Central memory CD4-positive, alpha-beta T cell (primary cell): ENCODE results near the gene ADARB1.

Experiments used
- DNase-seq: peaks from one replicate; pipeline ENCODE4 v3.0.0; 2022

Gene ADARB1

DNA sequence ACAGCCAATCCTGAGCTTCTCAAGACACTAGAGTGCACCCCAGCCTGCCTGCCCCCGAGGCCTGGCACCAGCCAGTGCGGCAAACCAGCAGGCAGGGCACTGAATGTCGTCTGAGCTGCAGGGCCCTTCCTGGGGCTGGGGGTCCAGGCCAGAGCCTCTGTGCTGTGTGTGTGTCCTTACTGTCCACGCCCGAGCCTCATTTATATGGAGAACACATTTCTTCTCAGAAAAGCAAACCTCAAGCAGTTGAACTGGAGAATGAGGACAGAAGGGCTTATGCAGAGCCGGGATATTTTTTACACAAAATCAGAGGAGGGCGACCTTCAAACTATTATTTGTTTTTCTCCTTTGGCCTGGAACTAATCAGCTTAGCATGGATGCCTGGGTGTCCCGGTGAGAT lies 160.6 kb downstream of the ADARB1 start:
- no peak for DNase-seq

DNA sequence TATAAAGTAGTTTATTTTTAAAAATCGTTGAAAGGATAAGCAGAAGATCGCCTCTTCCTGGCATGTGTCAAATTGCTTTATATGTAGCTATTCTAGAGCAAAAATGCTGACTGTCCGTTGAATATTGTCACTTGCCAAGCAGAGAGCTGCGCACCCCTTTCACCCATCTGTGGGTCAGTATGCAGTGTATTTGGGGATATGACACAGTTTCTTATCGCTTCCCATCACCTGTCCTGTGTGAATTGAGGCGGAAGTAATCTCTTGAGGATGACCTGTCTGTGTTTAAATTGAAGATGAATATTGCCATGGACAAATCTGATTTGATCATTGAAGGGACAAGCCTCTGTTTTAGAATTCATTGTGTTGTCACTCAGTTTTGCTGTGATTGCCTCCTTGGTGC lies 161.1 kb downstream of the ADARB1 start:
- no peak for DNase-seq

DNA sequence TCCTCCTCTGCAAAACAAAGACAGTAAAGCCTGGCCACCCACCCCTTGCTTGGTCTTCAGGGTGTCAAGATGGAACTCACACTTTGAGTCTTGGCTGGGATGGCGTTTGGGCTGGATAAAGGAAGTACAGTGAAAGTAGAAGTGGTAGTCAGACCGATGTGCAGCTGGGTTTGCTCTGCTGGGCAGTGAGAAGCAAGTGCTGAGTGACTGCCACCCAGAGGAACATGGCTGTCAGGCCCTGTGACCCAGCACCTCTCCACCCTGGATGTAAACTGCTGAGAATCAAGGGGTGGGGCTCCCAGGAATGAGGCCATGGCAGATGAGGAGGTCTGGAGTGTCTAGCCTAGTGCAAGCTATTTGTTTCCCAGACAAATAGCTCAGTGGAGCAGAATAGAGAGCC lies 162.1 kb downstream of the ADARB1 start:
- DNase-seq = no peak

DNA sequence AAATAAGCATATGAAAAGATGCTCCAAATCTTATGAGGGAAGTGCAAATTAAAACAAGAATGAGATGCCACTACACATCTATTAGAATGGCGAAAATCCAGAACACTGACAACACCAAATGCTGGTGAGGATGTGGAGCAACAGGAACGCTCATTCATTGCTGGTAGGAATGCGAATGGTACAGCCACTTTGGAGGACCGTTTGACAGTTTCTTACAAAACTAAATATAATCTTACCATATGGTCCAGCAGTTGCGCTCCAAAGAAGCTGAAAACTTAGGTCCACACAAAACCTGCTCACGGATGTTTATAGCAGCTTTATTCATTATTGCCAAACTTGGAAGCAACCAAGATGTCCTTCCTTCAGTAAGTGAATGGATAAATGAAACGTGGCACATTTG lies 163.0 kb downstream of the ADARB1 start:
- DNase-seq = no peak

DNA sequence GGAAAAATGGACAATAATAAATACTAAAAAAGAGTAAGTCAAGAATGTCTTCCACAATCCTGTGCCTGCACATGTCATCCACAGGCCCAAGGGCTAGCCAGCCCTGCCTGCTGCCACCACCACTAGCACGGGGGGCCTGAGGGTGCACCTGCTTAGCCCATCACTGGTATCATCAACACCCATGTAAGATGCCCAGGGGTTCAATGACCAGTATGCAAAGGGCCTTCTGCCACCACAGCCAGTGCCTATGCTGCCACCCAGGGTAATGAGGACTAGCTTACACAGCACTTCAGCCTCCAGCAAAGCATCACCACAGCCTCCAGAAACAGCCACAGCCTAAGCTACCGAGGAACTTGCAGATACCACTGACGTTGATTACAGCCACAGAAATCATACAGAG lies 167.0 kb downstream of the ADARB1 start:
- DNase-seq = no peak

DNA sequence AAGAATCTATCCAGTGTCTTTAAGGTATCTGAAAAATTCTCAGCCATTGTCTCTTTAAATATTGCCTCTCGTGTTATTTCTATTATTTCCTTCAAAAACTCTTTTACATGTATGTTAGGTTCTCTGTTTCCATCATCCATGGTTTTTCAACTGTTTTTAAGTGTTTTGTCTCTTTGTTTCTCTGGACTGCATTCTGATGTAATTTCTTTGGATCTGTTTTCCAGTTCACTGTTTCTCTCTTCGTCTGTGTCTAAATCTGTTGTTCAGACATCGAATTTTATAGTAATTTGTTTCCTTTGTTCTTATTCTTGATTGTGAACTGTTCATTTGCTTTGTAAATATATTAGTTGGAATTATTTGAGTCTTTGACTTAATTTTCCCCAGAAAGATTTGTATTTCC lies 169.2 kb downstream of the ADARB1 start:
- no peak for DNase-seq

DNA sequence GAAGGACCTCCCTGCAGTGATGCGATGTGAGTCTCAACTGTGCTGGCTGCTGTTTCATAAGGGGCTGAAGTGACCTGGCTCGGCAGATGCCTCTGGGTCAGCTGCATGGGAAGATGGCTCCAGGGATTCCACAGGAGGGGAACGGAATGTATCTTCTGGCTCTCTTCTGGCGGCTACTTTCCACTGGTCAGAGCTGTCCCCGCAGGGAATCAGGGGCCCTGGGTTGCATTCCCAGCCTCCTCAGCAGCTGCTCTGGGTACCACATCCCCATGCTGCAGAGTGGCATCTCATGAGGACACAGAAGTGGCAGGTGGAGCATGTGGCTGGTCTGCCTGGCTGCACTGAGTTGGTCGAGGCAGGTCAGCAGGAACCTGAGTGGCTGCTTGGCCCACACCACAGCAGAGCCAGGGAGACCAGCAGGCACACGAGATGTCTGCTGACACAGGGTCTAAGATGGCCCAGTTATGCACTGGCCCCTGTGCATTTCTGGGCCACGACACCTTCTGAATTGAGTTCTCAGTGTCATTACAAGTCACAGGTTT lies 170.5 kb downstream of the ADARB1 start:
- DNase-seq = no peak

DNA sequence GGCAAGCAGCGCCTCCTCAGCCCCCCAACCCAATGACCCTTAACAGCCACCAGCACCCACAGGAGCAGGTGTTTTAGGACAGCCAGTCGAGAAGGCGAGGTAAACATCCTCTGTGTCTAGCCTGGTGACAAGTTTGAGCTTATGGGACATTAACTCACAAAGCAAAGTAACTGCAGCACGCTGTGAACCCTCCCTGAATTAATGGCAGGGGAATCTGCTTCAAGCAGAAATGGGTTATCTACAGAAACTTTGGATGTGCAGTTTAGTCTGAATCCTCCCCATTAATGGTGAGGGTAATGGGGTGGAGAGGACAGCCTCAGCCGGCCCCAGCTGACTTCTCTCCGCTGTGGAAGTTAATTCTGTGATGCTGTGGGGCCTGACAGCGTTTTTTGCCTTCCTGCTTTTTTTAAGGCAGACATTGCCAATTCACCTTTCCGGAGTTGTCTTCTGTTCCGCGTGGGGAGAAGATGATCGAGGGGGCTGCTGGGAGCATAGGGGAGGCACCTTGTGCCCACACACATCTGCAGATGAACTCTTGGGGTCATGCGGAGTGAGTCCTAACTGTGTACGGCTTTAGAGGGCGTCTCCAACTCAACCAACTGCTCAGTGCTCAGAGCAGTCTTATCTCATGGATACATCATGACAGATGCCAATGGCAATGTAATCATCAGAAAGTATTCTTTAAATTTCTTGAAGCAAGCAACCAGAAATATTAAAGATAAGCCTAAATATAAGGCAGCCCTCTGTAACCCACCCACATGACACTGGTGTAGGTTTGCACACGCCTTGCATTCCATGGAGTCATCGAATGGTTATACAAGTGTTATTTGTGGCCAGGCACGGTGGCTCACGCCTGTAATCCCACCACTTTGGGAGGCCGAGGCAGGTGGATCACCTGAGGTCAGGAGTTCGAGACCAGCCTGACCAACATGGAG lies 172.3 kb downstream of the ADARB1 start:
- DNase-seq = no peak

DNA sequence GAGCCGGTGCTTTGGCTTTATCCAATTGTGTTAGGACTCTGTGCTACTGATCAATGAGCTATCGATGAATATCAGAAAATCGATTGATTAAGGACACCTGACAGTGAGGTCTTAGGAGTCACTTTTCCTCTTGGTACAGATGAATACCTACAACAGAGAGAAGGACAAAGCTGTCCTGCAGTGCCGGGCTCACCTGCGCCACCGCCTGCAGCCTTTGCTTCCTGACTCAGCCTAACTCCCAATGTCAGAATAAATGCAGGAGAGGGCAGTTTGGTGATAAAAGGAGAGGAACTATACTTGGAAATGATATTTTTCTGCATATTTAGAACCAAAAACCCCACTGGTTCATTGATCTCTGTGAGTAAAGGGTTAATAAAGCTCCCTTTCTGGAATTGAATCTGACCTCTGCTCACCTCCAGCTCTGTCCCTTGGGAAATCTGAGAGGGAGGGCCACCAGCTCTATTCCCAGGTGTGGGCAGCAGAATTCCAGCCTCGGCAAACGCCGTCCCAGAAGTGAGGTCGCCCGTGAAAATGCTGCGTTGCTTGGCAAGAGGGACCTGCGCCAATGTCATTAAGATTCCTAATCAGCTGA lies 174.0 kb downstream of the ADARB1 start:
- no peak for DNase-seq

DNA sequence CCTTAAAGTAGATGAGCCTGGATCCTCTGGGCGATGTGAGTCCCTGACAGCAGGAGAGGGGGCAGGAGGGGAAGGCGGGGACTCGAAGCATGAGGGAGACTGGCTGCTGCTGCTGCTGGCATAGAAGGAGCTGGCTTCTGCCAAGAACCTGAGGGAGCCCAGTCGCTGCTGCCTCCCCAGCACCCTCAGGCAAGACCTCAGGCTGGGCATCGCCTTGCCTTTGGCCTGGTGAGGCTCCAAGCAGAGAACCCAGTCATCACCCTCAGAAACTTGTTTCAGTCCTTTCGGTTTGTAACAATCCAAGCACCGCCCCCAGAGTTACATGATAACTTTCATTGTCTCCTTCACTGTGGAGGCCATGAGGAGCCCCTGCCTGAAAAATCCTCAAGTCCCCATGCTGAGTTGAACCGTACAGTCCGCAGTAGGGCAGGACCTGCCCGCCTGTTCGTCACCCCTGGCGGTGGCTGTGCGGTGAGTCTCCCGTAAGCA lies 174.6 kb downstream of the ADARB1 start:
- no peak for DNase-seq

DNA sequence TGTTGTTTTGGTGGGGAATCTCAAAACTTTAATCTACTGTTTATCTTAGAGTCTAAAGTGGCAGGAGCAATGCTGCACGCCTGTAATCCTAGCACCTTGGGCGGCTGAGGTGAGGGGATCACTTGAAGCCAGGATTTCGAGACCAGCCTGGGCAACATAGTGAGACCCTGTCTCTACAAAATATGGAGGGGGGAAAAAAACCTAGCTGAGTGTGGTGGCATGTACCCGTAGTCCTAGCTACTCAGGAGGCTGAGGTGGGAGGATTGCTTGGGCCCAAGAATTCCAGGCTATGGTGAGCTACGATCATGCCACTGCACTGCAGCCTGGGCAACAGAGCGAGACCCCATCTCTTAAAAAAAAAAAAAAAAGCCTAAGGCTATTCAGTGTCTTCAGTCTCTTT lies 175.2 kb downstream of the ADARB1 start:
- no peak for DNase-seq

DNA sequence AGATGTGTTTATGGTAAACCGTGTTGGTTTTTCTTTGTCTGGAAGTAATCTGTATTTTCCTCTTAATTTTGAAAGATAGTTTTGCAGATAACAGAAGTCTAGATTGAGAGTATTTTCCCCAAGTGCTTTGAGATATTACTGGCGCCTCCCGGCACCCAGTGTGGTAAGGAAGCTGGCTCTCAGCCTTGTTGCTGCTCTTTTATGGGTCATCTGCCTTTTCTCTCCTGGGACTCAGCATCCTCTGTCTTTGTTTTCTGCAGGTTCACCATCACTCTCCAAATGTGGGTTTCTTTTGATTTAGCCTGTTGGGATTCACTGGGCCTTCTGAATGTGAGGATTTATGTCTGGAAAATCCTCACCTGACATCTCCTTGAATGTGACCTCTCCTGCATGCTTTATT lies 175.9 kb downstream of the ADARB1 start:
- DNase-seq = no peak

DNA sequence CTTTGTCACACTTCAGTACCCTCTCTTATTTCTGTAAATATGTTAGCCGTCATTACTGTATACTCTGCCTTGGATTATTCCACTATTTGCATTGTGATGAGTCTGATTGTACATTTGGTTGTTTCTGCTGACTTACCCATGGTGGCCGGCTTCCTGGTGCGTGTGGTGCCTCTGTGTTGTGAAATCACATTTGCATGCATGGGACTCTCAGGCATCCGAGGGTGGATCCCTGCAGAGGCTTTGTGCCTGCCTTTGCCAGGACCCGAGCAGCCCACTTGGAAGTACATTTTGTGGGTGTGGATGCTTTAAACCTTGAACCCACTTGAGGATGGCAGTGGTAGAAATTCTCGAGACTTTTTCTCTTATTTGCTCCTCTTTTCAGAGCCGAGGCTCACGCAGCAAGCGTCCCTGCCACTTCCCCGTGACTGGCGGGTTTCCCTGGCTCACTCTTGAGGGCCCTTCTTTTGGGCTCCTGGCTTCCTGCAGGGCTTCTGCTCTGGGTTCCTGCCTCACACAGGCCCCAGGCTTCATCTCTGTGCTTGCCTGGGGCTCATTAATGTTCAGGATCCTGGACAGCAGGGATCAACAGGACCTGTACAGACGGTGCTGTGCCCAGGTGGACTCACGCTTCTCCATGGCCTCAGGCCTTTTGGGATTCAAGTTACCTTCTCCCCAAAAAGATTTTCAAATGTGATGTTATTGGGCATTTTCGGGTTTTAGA lies 176.7 kb downstream of the ADARB1 start:
- no peak for DNase-seq

DNA sequence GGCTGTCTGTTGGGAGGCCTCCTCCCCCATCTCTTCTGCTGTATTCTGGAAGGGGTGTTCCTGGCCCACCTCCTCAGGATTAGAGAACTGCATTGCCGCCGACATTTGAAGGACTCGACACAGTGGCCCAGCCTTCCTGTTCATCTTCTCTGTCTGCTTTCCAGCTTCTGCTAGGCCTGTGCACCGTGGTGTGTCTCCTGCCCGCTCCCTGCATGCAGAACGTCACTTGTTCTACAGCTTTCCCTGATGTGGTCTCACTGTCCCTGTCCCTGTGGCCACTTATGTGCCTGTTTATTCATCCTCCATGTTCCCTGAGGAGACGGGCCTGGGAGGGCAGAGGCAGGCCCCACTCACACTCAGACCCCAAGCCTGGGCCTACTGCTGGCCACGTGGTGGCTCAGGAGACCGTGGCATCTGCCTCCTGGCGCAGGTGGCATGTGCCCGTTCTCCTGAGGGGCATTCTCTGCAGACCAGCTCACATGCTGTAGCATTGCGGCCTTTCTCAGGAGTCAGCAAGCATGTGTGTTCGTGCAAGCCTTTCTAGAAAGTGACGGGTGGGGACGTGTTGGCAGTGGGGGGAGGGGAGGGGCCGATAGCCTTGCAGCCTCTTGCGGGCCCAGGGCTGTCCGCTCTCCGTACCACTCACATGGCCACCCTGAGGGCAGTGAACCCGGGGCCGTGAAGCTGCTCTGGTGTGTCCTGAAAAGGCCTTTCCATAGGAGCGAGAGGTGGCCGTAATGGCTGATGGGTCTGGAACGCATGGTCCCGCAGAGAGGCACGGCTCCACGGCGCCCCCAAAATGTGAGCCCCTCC lies 177.5 kb downstream of the ADARB1 start:
- DNase-seq = no peak

DNA sequence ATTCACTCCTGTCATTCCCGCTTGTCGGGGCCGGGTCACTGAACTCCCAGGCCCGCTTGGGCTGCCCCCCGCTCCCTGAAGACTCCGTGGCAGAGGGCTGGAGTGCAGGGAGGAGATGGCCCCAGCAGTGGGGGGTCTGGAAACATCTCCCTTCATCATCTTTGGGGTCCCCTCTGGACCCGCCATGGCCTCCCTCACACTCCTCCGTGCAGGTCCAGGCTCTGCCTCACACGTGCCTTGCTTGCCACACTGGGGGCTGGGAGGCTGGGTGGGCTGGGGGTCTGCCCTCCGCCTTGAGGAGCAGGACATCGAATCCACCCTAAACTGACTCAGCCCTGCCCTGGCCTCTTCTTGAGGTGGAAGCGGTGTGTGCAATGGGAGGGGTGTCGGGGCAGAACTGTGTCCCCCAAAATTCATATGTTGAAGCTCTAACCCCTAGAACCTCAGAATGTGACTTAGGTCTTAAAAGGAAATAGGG lies 178.1 kb downstream of the ADARB1 start:
- no peak for DNase-seq

DNA sequence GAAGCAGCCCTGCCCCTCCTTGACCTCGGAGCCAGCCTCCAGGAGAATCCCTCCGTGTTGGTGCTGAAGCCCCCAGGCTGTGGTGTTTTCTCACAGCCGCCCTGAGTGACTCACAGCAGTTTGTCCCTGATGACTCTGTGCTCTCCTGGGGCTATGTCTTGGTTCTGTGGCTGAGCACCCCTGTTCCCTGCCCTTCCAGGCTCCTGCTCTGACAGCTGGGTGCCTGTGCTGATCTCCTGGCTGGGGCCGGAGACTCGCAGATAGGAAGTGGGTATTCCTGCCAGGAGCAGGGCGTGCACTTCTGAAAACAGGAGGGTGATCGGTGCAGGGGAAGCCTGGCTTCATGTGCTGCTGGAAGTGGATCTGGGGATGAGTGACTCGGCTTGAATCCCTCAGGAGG lies 178.8 kb downstream of the ADARB1 start:
- no peak for DNase-seq

DNA sequence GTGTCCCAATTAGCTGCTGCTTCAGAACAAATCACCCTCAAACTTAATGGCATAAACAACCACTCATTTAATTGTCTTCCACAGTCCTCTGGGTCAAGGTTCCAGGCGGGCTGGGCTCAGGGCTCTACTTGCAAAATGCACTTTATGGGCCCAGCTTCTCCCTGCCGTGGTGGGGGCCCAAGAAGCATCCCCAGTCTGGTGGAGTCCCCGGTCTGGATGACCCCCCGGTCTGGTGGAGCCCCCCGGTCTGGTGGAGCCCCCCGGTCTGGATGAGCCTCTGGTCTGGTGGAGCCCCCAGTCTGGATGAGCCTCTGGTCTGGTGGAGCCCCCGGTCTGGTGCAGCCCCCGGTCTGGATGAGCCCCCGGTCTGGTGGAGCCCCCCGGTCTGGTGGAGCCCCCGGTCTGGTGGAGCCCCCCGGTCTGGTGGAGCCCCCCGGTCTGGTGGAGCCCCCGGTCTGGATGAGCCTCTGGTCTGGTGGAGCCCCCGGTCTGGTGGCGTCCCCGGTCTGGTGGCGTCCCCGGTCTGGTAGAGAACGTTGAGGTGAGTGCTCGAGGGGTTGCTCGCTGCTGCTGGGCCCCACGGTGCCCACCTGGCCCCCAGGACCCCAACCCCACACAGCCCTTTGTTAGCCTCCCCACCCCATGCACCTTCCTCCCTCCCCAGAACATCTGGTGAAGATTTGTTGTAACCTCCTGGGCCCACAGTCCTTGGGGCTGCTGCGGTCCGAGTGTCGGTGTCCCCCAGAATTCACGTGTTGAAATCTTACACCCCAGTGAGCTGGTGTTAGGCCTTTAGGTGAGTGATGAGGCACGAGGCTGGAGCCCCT lies 179.5 kb downstream of the ADARB1 start:
- DNase-seq = no peak

DNA sequence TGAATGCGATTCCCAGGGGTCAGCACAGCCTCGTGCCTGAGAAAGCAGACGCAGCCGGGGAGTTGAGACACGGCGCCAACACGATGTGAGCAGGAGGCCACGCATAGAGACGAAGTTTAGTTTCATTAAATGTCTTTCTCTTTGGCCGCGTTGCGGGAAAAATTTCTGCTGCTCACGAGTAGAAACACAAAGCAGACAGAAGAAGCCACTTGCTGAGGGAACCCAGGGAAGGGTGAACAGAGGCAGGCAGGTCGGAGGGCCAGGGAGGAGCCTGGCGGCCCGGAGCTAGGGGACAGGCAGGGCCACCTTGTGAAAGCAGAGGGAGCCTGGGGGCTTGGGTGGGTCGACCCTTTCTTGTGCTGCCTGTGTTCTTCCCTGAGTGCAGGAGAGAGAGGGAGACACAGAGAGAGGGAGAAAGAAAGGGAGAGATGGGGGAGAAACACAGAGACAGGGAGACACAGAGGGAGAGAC lies 180.1 kb downstream of the ADARB1 start:
- DNase-seq = no peak

DNA sequence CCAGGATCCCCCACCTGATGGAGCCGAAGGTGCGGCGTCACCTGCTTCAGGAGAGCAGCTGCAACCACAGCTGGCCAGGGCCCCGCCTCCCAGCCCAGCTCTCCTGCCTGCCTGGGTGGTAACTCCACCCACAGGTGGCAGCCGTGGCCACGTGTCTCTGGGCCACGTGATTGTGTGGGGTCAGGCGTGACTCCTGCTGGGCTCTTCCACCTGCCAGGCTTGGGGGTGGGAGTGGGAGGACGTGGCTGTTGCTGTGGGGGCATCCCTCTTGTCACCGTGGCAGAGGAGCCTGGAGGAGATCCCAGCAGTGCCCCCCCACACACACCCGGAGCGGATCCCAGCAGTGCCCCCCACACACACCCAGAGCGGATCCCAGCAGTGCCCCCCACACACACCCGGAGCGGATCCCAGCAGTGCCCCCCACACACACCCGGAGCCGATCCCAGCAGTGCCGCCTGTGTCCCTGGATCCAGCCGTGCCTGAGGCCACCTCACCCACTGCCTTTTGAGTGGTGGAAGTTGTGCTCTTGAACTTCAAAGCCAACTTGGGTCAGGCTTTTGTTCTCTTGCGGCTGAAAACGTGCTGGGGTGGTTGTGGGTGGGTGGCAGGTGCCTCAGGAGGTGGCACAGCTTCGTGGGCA lies 181.1 kb downstream of the ADARB1 start:
- DNase-seq = peak; percentile 12

DNA sequence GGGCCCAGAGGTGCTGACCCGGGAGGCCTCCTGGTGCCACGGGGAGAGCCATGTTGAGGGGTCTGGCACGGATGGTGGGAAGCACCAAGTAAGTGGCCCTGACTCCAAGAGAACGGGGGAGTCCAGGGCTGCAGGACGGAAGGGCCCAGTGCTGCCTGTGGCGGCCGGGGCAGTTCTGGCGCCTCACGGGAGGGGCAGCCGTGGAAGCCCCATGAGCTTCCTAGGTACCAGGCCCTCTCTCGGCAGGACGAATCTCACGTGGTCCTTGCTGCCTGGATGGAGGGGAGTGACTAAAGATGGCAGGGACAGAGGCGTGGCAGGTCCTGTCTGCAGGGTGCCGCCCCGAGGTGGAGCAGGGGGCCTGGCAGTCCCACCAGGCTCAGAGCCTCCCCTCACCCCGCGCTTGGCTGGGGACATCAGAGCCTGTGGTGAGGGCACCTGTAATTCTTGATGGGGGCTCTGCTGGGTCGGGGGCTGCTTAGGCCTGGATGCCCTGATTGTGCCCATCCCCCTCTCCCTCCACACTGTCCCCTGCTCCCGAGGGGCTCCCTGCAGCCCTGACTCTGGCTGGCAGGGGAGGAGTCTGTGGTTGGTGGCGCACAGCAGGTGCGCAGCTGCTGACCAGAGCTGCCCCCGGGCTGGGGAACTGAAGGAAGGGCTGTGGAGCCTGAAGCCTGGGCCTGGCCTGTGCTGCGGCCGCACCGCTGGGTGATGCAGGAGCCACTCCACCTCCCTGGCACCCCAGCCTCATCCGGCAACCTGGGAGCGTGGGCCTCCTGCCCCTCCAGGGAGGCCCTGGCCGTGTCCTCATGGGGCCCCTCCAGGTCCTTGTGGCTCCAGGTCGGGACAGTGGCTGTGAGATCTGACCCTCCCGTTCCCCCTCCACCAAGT lies 181.9 kb downstream of the ADARB1 start:
- no peak for DNase-seq
